IMR-90 (cell line): ENCODE data around the gene RPH3AL. TPM values are rescaled to one million over a fixed set of nuclear protein-coding genes. Genes with fewer than 3 reads are reported as not detected.

Experiments
- ATAC-seq: fragments of 200-7000 bp; cut with Tn5 transposase; 2 replicates; pipeline ENCODE4 v1.9.1; 2020; ENCODE audit warnings: low read depth, mild to moderate bottlenecking, moderate library complexity
- BruUV-seq: library from RNA; stranded (reverse); fragments of 400-500 nt; replicated peaks from 2 replicates; lab custom pipeline; 2021; lab: Mats Ljungman, UMichigan
- CTCF ChIA-PET: fragments of 300-600 bp; formaldehyde crosslinking; extraction: SDS; loops from one replicate; lab custom pipeline; 2021; ENCODE audit warnings: antibody characterized with exemption; lab: Yijun Ruan, JAX
- POLR2A ChIA-PET: fragments of 300-600 bp; sonication (Branson Sonifier 250); formaldehyde crosslinking; loops from one replicate; lab custom pipeline; 2022; ENCODE audit warnings: antibody characterized with exemption; ENCODE audit not compliant: unreplicated experiment; lab: Charles Lee
- DNase-seq: peaks from one replicate; pipeline ENCODE4 v3.0.0; 2013
- H2AFZ ChIP-seq: replicated peaks from 2 replicates; pipeline ENCODE3; 2013; ENCODE audit warnings: low read length, mild to moderate bottlenecking; ENCODE audit not compliant: poor library complexity
- H2AK5ac ChIP-seq: 2 replicates; pipeline ENCODE4 v1.6.1; 2013; ENCODE audit warnings: low read depth, low read length, inconsistent platforms
- H2AK9ac ChIP-seq: replicated peaks from 2 replicates; pipeline ENCODE3; 2013; ENCODE audit warnings: mild to moderate bottlenecking, low read depth, low read length, moderate library complexity; ENCODE audit not compliant: poor library complexity
- H2BK120ac ChIP-seq: 2 replicates; pipeline ENCODE4 v1.6.1; 2013; ENCODE audit warnings: low read depth, low read length, inconsistent platforms
- H2BK15ac ChIP-seq: 3 replicates; pipeline ENCODE4 v1.6.1; 2013; ENCODE audit warnings: low read depth, low read length, inconsistent platforms
- H2BK20ac ChIP-seq: 2 replicates; pipeline ENCODE4 v1.6.1; 2013; ENCODE audit warnings: low read depth, mild to moderate bottlenecking, inconsistent platforms, low read length, moderate library complexity
- H2BK5ac ChIP-seq: 2 replicates; pipeline ENCODE4 v1.6.1; 2013; ENCODE audit warnings: mild to moderate bottlenecking, low read depth, low read length, inconsistent platforms; ENCODE audit not compliant: poor library complexity, severe bottlenecking
- H3K14ac ChIP-seq: replicated peaks from 2 replicates; pipeline ENCODE4 v1.6.1; 2013; ENCODE audit warnings: low read depth, low read length, inconsistent platforms
- H3K18ac ChIP-seq: 2 replicates; pipeline ENCODE4 v1.6.1; 2013; ENCODE audit warnings: low read depth, low read length, control low read depth
- H3K23ac ChIP-seq: 2 replicates; pipeline ENCODE4 v1.6.1; 2013; ENCODE audit warnings: low read depth, low read length, inconsistent platforms
- H3K27ac ChIP-seq: 2 replicates; pipeline ENCODE4 v1.5.1; 2013; ENCODE audit warnings: mild to moderate bottlenecking, control low read depth, low read length; ENCODE audit not compliant: insufficient read depth
- H3K27me3 ChIP-seq: 2 replicates; pipeline ENCODE4 v1.6.1; 2013; ENCODE audit warnings: low read length; ENCODE audit not compliant: control insufficient read depth, insufficient read depth
- H3K36me3 ChIP-seq: 2 replicates; pipeline ENCODE4 v1.6.1; 2013; ENCODE audit warnings: low read length, mixed read lengths; ENCODE audit not compliant: control insufficient read depth, insufficient read depth
- H3K4ac ChIP-seq: 2 replicates; pipeline ENCODE4 v1.6.1; 2013; ENCODE audit warnings: low read depth, low read length, inconsistent platforms
- H3K4me1 ChIP-seq: 2 replicates; pipeline ENCODE4 v1.6.1; 2013; ENCODE audit warnings: low read length, mixed read lengths; ENCODE audit not compliant: control insufficient read depth, insufficient read depth
- H3K4me2 ChIP-seq: 2 replicates; pipeline ENCODE4 v1.6.1; 2013; ENCODE audit warnings: low read depth, mild to moderate bottlenecking, control low read depth, low read length, moderate library complexity
- H3K4me3 ChIP-seq: 2 replicates; pipeline ENCODE4 v1.5.1; 2013; ENCODE audit warnings: low read depth, mild to moderate bottlenecking, control low read depth, low read length, moderate library complexity; ENCODE audit not compliant: insufficient read depth
- H3K56ac ChIP-seq: 2 replicates; pipeline ENCODE4 v1.6.1; 2013; ENCODE audit warnings: low read length, inconsistent platforms; ENCODE audit not compliant: insufficient read depth; ENCODE audit errors: extremely low read depth
- H3K79me1 ChIP-seq, 2 experiments: 2 replicates each; pipeline ENCODE4 v1.6.1; 2013; ENCODE audit warnings: low read length in 2 of 2, inconsistent platforms in 1 of 2, low read depth in 1 of 2
- H3K9ac ChIP-seq: 2 replicates; pipeline ENCODE4 v1.6.1; 2013; ENCODE audit warnings: low read depth, low read length, control low read depth
- H3K9me1 ChIP-seq: 2 replicates; pipeline ENCODE4 v1.6.1; 2013; ENCODE audit warnings: low read length, inconsistent platforms; ENCODE audit not compliant: insufficient read depth
- H3K9me3 ChIP-seq: 2 replicates; pipeline ENCODE4 v1.6.1; 2013; ENCODE audit warnings: low read length; ENCODE audit not compliant: control insufficient read depth, insufficient read depth
- H4K20me1 ChIP-seq: 2 replicates; pipeline ENCODE4 v1.6.1; 2013; ENCODE audit warnings: low read length, inconsistent platforms; ENCODE audit not compliant: insufficient read depth
- H4K5ac ChIP-seq: 2 replicates; pipeline ENCODE4 v1.6.1; 2013; ENCODE audit warnings: mild to moderate bottlenecking, low read depth, low read length, control low read depth
- H4K8ac ChIP-seq, 2 experiments: 2 replicates each; pipeline ENCODE4 v1.6.1; 2013; ENCODE audit warnings: low read depth in 2 of 2, low read length in 2 of 2, control low read depth in 1 of 2, inconsistent platforms in 1 of 2
- H4K91ac ChIP-seq: 2 replicates; pipeline ENCODE4 v1.6.1; 2013; ENCODE audit warnings: low read depth, low read length, inconsistent platforms; ENCODE audit not compliant: insufficient read depth
- CHD1 ChIP-seq: IDR thresholded peaks from 2 replicates; pipeline ENCODE4 v1.6.1; 2012; ENCODE audit warnings: low read depth, low read length, improper control_type of control experiment
- MAFK ChIP-seq: IDR thresholded peaks from 2 replicates; pipeline ENCODE4 v1.6.1; 2012; ENCODE audit warnings: low read depth, low read length, improper control_type of control experiment
- MAZ ChIP-seq: IDR thresholded peaks from 2 replicates; pipeline ENCODE4 v1.6.1; 2012; ENCODE audit warnings: low read depth, mild to moderate bottlenecking, low read length, improper control_type of control experiment, moderate library complexity, borderline replicate concordance
- RFX5 ChIP-seq: IDR thresholded peaks from 2 replicates; pipeline ENCODE4 v1.8.0; 2012; ENCODE audit warnings: low read depth, mild to moderate bottlenecking, low read length, moderate library complexity
- SMC3 ChIP-seq: fragments of 150-350 bp; IDR thresholded peaks from 2 replicates; pipeline ENCODE4 v1.6.1; 2016; ENCODE audit warnings: low read depth, mild to moderate bottlenecking, antibody characterized with exemption, low read length, moderate library complexity
- WGBS, 2 experiments: methylation state at CpG; one replicate each; pipeline versions ENCODE4 v1.1.5 to v1.1.7; 2013; ENCODE audit warnings: missing lambda C conversion rate in 2 of 2; ENCODE audit not compliant: insufficient read length in 1 of 2; ENCODE audit errors: extremely low coverage in 2 of 2; 5-methylcytosine and 5-hydroxymethylcytosine counted together
- dilution Hi-C: fragments of 300-500 bp; cut with HindIII; formaldehyde crosslinking; loops from one replicate; pipeline ENCODE4 v1.14.3; 2018; ENCODE audit warnings: low sequenced_read_pairs; ENCODE audit not compliant: unreplicated experiment
- in situ Hi-C: fragments of 300-500 bp; cut with MboI; formaldehyde crosslinking; loops from 3 replicates; pipeline ENCODE4 v1.14.3; 2019; ENCODE audit warnings: low sequenced_read_pairs, inconsistent platforms, mixed read lengths
- intact Hi-C: fragments of 100-400 bp; cut with micrococcal nuclease; formaldehyde crosslinking; loops from 2 replicates; pipeline ENCODE4 v1.10.0; 2022
- polyA plus RNA-seq, 3 experiments: library from polyadenylated mRNA; depleted of rRNA; stranded (reverse); fragments of >200 nt; gene quantifications; 2 replicates each; pipeline ENCODE4 v1.2.3, GENCODE V29; 2012; ENCODE audit warnings: low replicate concordance in 1 of 3
- total RNA-seq: library from RNA; depleted of rRNA; stranded (reverse); fragments of >200 nt; gene quantifications from 2 replicates; pipeline ENCODE4 v1.2.3, GENCODE V29; 2012
- TF ChIP-seq, protein P1 (sequence below): fragments of 150-350 bp; IDR thresholded peaks from 2 replicates; pipeline ENCODE4 v1.6.1; 2017; ENCODE audit warnings: mild to moderate bottlenecking, antibody characterized with exemption, low read length, low read depth
- TF ChIP-seq, protein P2 (sequence below): conservative IDR thresholded peaks from 2 replicates; pipeline ENCODE4 v1.5.1; 2012; ENCODE audit warnings: mild to moderate bottlenecking, low read depth, low read length, improper control_type of control experiment

RPH3AL gene
- total and polyA plus RNA-seq, 2 of the 4 experiments (the other 2 are of a cell fraction): 1.8 to 2.5 TPM

GRCh38 chr17:340074-340473 is 12.5 kb downstream of the RPH3AL start:
- Histone ChIP-seq H3K27ac (no peak overlapping the region), H3K27me3 (peaks cover 27% of the 10 kb centered on the region; the same call in 1 of the 2 replicates), H2BK15ac (no peak overlapping the region), H4K91ac (no peak overlapping the region), H3K9ac (no peak overlapping the region), H3K4me2 (no peak overlapping the region), H3K23ac (no peak overlapping the region), H3K4me3 (no peak overlapping the region), H2BK5ac (no peak overlapping the region), H2BK20ac (no peak overlapping the region), H3K18ac (no peak overlapping the region), H3K79me1 (no peaks in the 10 kb centered on the region), H3K4me1 (no peaks in the 10 kb centered on the region), H4K5ac (no peak overlapping the region), H2AK9ac (no peak overlapping the region), H3K9me1 (no peaks in the 10 kb centered on the region), H3K56ac (no peak overlapping the region), H3K9me3 (no peaks in the 10 kb centered on the region), H3K4ac (no peak overlapping the region), H3K14ac (no peak overlapping the region), H4K20me1 (no peaks in the 10 kb centered on the region), H2AK5ac (no peak overlapping the region), H2BK120ac (no peak overlapping the region), H3K36me3 (no peaks in the 10 kb centered on the region), H4K8ac (no peak overlapping the region), H2AFZ (no peak overlapping the region)
- DNase-seq (no peak), ATAC-seq (no peak)
- CTCF ChIA-PET: no interaction called here
- dilution Hi-C loops: no loop called here
- POLR2A ChIA-PET: no interaction called here
- intact Hi-C loops: no loop called here
- BruUV-seq: no TSS peak
- TF ChIP-seq MAFK (no peak), MAZ (no peak), SMC3 (no peak), CHD1 (no peak), RFX5 (no peak)
- TF ChIP-seq, protein P1, sequence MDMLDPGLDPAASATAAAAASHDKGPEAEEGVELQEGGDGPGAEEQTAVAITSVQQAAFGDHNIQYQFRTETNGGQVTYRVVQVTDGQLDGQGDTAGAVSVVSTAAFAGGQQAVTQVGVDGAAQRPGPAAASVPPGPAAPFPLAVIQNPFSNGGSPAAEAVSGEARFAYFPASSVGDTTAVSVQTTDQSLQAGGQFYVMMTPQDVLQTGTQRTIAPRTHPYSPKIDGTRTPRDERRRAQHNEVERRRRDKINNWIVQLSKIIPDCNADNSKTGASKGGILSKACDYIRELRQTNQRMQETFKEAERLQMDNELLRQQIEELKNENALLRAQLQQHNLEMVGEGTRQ: no peak
- TF ChIP-seq, protein P2, sequence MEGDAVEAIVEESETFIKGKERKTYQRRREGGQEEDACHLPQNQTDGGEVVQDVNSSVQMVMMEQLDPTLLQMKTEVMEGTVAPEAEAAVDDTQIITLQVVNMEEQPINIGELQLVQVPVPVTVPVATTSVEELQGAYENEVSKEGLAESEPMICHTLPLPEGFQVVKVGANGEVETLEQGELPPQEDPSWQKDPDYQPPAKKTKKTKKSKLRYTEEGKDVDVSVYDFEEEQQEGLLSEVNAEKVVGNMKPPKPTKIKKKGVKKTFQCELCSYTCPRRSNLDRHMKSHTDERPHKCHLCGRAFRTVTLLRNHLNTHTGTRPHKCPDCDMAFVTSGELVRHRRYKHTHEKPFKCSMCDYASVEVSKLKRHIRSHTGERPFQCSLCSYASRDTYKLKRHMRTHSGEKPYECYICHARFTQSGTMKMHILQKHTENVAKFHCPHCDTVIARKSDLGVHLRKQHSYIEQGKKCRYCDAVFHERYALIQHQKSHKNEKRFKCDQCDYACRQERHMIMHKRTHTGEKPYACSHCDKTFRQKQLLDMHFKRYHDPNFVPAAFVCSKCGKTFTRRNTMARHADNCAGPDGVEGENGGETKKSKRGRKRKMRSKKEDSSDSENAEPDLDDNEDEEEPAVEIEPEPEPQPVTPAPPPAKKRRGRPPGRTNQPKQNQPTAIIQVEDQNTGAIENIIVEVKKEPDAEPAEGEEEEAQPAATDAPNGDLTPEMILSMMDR: no peak
- in situ Hi-C loops: no loop called here
- WGBS, 2 experiments: 54% methylated on average over 3 of the region's 4 CpGs; no CpG with 5 or more reads in 1 of the 2 experiments
